K562 (cell line): ENCODE data around the gene ACE. TPM values are rescaled to one million over a fixed set of nuclear protein-coding genes. Genes with fewer than 3 reads are reported as not detected.

Source experiments
- BRD9 ChIP-seq: fragments of 450-650 bp; IDR thresholded peaks from 2 replicates; pipeline ENCODE4 v1.6.1; 2018; ENCODE audit warnings: low read depth; ENCODE audit not compliant: partially characterized antibody
- CBFB ChIP-seq: sonication (generic); formaldehyde crosslinking; IDR thresholded peaks from 2 replicates; pipeline ENCODE4 v1.4.0; 2020; ENCODE audit warnings: mild to moderate bottlenecking, missing genetic modification reagents
- CHD4 ChIP-seq: fragments of 200-600 bp; sonication (generic); IDR thresholded peaks from 3 replicates; pipeline ENCODE4 v1.6.1; 2012; ENCODE audit warnings: low read depth, mild to moderate bottlenecking, mixed read lengths, low read length, inconsistent platforms; ENCODE audit not compliant: insufficient read depth, insufficient replicate concordance, poor library complexity, severe bottlenecking
- CSDE1 ChIP-seq, 2 experiments: fragments of 450-650 bp; IDR thresholded peaks; 2 replicates each; pipeline ENCODE4 v1.6.1; 2016; ENCODE audit warnings: mild to moderate bottlenecking in 1 of 2
- ETV6 ChIP-seq, 3 experiments: fragments of 150-350 bp in 1 of 3; sonication (generic) in 1 of 3; formaldehyde crosslinking in 1 of 3; IDR thresholded peaks; 2 replicates each; pipeline versions ENCODE4 v1.6.1 to v1.8.0; 2014 to 2022; ENCODE audit warnings: borderline replicate concordance in 2 of 3, low read depth in 2 of 3, antibody characterized with exemption in 1 of 3, low read length in 1 of 3, mild to moderate bottlenecking in 1 of 3, missing genetic modification reagents in 1 of 3
- HDGF ChIP-seq: fragments of 450-650 bp; IDR thresholded peaks from 2 replicates; pipeline ENCODE4 v1.6.1; 2016
- KAT8 ChIP-seq: fragments of 450-650 bp; IDR thresholded peaks from 2 replicates; pipeline ENCODE4 v1.6.1; 2016; ENCODE audit warnings: low read depth, mild to moderate bottlenecking
- MCM2 ChIP-seq: fragments of 450-650 bp; IDR thresholded peaks from 2 replicates; pipeline ENCODE4 v1.6.1; 2017; ENCODE audit warnings: low read depth, mild to moderate bottlenecking
- PHB ChIP-seq: fragments of 250-450 bp; sonication (Bioruptor Pico); IDR thresholded peaks from 2 replicates; pipeline ENCODE4 v1.5.0; 2021
- PTBP1 ChIP-seq: fragments of 200-400 bp; formaldehyde crosslinking; IDR thresholded peaks from 2 replicates; pipeline ENCODE4 v1.6.1; 2017; ENCODE audit warnings: low read depth, low read length
- RBBP5 ChIP-seq: fragments of 200-600 bp; sonication (generic); IDR thresholded peaks from 2 replicates; pipeline ENCODE4 v1.6.1; 2012; ENCODE audit warnings: borderline replicate concordance, mild to moderate bottlenecking, low read length, control low read depth, inconsistent platforms; ENCODE audit not compliant: insufficient read depth, poor library complexity, severe bottlenecking
- RBM14 ChIP-seq: fragments of 200-400 bp; formaldehyde crosslinking; IDR thresholded peaks from 2 replicates; pipeline ENCODE4 v1.6.1; 2018; ENCODE audit warnings: low read depth, mild to moderate bottlenecking, low read length, moderate library complexity, borderline replicate concordance; ENCODE audit not compliant: insufficient read depth
- SMC3 ChIP-seq: conservative IDR thresholded peaks from 2 replicates; pipeline ENCODE4 v1.6.1; 2011; ENCODE audit warnings: low read depth, low read length, improper control_type of control experiment; ENCODE audit not compliant: insufficient read depth
- YBX1 ChIP-seq: fragments of 450-650 bp; IDR thresholded peaks from 2 replicates; pipeline ENCODE4 v1.7.1; 2016; ENCODE audit warnings: mild to moderate bottlenecking
- ZNF707 ChIP-seq: fragments of 250-450 bp; sonication (Bioruptor Pico); conservative IDR thresholded peaks from 2 replicates; pipeline ENCODE4 v1.8.0; 2022; ENCODE audit warnings: inconsistent platforms, mild to moderate bottlenecking, moderate library complexity
- ZNF766 ChIP-seq: fragments of 200-800 bp; sonication (Bioruptor generic); conservative IDR thresholded peaks from 2 replicates; pipeline ENCODE4 v1.6.1; 2016; ENCODE audit warnings: missing genetic modification characterization, missing compliant biosample characterization
- polyA plus RNA-seq, 8 experiments: library from polyadenylated mRNA; depleted of rRNA in 4 of 8; stranded (reverse) in 5 of 8; unstranded in 3 of 8; fragments of >200 nt; fragmentation: Nextera tagmentation in 2 of 8; fragmentation: Illumina TruSeq in 1 of 8; extraction: Ambion mirVana in 2 of 8; extraction: Trizol in 1 of 8; gene quantifications; 2 replicates each; pipeline versions ENCODE4 v1.2.1 to v1.2.3, GENCODE V29; 2011 to 2014; ENCODE audit warnings: inconsistent platforms in 1 of 8, missing spikeins in 1 of 8
- total RNA-seq, 7 experiments: library from RNA; depleted of rRNA in 6 of 7; stranded (reverse); fragments of >200 nt in 6 of 7; fragmentation: Illumina TruSeq in 2 of 7; extraction: Trizol in 2 of 7; gene quantifications; 2 replicates each; pipeline versions ENCODE4 v1.2.1 to v1.2.3, GENCODE V29; 2011 to 2021; ENCODE audit warnings: low replicate concordance in 1 of 7
- TF ChIP-seq, protein P1 (sequence below): sonication (generic); formaldehyde crosslinking; IDR thresholded peaks from 2 replicates; pipeline ENCODE4 v1.8.0; 2022; ENCODE audit warnings: missing genetic modification reagents, mild to moderate bottlenecking, borderline replicate concordance
- TF ChIP-seq, protein P2 (sequence below): fragments of 450-650 bp; IDR thresholded peaks from 2 replicates; pipeline ENCODE4 v1.6.1; 2018; ENCODE audit not compliant: partially characterized antibody
- TF ChIP-seq, protein P3 (sequence below): fragments of 450-650 bp; formaldehyde crosslinking; IDR thresholded peaks from 2 replicates; pipeline ENCODE4 v1.4.0; 2020; ENCODE audit warnings: mild to moderate bottlenecking, moderate library complexity

ACE gene
- total and polyA plus RNA-seq, 9 of the 15 experiments (the other 6 are each of a cell fraction or from before 2014, with no cell fraction given), result 0.07 to 2.5 (median 0.47) TPM; not detected in 1

DNA sequence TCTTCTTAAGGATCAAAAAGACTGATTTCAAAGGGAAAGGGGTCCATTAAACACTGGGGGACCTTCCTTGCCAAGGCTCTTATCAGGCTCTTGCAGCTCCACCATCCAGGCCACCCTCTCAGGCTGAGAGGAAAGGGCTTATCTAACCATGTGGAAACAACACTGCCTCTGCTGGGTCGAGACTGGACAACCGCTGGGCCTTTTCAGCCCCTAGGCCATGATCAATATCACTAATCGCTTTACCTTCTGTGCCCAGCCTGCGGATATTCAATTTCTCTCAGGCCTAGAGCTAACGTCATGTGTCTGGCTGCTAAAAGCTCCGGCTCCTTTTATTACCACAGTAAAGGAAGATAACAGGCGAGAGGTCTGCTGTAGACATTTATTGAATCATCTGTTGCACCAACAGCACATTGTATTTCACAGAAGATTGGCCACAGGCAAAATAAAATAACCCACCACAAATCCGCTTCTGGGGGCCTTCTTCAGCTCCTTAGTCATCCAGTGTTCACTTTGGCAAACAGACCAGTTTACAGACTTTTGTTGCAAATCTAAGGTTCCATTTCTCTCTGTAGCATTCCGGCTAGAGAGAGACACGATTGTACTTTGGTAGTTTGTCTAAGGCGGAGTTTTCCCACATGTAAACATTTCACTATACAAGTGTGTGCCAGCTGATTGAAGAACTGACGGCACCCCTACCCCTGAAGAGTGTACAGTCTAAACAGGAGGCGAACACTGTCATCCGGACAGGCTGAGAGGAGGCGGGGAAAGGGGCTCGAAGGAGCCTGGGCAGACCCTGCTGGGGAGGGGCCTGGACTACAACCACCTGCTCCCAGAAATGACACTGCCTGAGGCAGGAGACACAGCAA lies 44.7 kb upstream of the ACE start (continued):
- TF ChIP-seq, protein P1, sequence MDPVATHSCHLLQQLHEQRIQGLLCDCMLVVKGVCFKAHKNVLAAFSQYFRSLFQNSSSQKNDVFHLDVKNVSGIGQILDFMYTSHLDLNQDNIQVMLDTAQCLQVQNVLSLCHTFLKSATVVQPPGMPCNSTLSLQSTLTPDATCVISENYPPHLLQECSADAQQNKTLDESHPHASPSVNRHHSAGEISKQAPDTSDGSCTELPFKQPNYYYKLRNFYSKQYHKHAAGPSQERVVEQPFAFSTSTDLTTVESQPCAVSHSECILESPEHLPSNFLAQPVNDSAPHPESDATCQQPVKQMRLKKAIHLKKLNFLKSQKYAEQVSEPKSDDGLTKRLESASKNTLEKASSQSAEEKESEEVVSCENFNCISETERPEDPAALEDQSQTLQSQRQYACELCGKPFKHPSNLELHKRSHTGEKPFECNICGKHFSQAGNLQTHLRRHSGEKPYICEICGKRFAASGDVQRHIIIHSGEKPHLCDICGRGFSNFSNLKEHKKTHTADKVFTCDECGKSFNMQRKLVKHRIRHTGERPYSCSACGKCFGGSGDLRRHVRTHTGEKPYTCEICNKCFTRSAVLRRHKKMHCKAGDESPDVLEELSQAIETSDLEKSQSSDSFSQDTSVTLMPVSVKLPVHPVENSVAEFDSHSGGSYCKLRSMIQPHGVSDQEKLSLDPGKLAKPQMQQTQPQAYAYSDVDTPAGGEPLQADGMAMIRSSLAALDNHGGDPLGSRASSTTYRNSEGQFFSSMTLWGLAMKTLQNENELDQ (CRISPR knock-in tag), result no peak
- TF ChIP-seq KAT8, result no peak
- TF ChIP-seq ETV6 (IDR thresholded peaks at IDR 0.05; ENCODE audit: borderline replicate concordance in 1 of 2, low read depth in 2 of 2, low read length in 1 of 2), result 0 out of 4 replicates have a peak, but pooled peaks of 1 of the 2 experiments have one; percentile 20
- no peak for TF ChIP-seq ETV6 (CRISPR knock-in tag; IDR thresholded peaks at IDR 0.05; ENCODE audit: borderline replicate concordance)
- TF ChIP-seq SMC3, result no peak
- TF ChIP-seq ZNF766, result no peak; the same call in none of the 2 replicates
- no peak for TF ChIP-seq ZNF707 (CRISPR knock-in tag)
- TF ChIP-seq RBM14, result no peak
- TF ChIP-seq, protein P2, sequence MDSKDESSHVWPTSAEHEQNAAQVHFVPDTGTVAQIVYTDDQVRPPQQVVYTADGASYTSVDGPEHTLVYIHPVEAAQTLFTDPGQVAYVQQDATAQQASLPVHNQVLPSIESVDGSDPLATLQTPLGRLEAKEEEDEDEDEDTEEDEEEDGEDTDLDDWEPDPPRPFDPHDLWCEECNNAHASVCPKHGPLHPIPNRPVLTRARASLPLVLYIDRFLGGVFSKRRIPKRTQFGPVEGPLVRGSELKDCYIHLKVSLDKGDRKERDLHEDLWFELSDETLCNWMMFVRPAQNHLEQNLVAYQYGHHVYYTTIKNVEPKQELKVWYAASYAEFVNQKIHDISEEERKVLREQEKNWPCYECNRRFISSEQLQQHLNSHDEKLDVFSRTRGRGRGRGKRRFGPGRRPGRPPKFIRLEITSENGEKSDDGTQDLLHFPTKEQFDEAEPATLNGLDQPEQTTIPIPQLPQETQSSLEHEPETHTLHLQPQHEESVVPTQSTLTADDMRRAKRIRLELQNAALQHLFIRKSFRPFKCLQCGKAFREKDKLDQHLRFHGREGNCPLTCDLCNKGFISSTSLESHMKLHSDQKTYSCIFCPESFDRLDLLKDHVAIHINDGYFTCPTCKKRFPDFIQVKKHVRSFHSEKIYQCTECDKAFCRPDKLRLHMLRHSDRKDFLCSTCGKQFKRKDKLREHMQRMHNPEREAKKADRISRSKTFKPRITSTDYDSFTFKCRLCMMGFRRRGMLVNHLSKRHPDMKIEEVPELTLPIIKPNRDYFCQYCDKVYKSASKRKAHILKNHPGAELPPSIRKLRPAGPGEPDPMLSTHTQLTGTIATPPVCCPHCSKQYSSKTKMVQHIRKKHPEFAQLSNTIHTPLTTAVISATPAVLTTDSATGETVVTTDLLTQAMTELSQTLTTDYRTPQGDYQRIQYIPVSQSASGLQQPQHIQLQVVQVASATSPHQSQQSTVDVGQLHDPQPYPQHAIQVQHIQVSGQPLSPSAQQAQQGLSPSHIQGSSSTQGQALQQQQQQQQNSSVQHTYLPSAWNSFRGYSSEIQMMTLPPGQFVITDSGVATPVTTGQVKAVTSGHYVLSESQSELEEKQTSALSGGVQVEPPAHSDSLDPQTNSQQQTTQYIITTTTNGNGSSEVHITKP, result no peak
- TF ChIP-seq CBFB (CRISPR knock-in tag), result no peak
- no peak for TF ChIP-seq RBBP5
- no peak for TF ChIP-seq CHD4
- no peak for TF ChIP-seq MCM2
- TF ChIP-seq PHB, result no peak
- peak; percentile 19; the same call in 1 of the 2 replicates for TF ChIP-seq PTBP1
- no peak for TF ChIP-seq HDGF
- no peak for TF ChIP-seq BRD9
- TF ChIP-seq CSDE1 (IDR thresholded peaks at IDR 0.05), result no peak
- TF ChIP-seq, protein P3, sequence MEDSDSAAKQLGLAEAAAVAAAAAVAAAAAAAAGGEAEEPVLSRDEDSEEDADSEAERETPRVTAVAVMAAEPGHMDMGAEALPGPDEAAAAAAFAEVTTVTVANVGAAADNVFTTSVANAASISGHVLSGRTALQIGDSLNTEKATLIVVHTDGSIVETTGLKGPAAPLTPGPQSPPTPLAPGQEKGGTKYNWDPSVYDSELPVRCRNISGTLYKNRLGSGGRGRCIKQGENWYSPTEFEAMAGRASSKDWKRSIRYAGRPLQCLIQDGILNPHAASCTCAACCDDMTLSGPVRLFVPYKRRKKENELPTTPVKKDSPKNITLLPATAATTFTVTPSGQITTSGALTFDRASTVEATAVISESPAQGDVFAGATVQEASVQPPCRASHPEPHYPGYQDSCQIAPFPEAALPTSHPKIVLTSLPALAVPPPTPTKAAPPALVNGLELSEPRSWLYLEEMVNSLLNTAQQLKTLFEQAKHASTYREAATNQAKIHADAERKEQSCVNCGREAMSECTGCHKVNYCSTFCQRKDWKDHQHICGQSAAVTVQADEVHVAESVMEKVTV, result no peak
- TF ChIP-seq YBX1, result no peak
